Activated naive CD4-positive, alpha-beta T cell treated with anti-CD3 and anti-CD28 coated beads for 36 hours (primary cell): ENCODE data around the gene EEFSEC. TPM values are rescaled to one million over a fixed set of nuclear protein-coding genes. Genes with fewer than 3 reads are reported as not detected.

ENCODE experiments used
- CTCF ChIA-PET: fragments of 350-600 bp; sonication (Branson Sonifier 250); formaldehyde crosslinking; loops from one replicate; lab custom pipeline; 2021; ENCODE audit warnings: antibody characterized with exemption; lab: Charles Lee
- DNase-seq: peaks from one replicate; pipeline ENCODE4 v3.0.0-alpha.2; 2020
- H3K27ac Mint-ChIP-seq: one replicate; pipeline ENCODE4 v1.8.0; 2021; ENCODE audit warnings: mild to moderate bottlenecking, mixed read lengths
- H3K27me3 Mint-ChIP-seq: one replicate; pipeline ENCODE4 v1.8.0; 2021; ENCODE audit warnings: low read depth, mixed read lengths
- H3K36me3 Mint-ChIP-seq: one replicate; pipeline ENCODE4 v1.8.0; 2021; ENCODE audit warnings: low read depth, mixed read lengths
- H3K4me1 Mint-ChIP-seq: one replicate; pipeline ENCODE4 v1.8.0; 2021; ENCODE audit warnings: low read depth, mixed read lengths
- H3K4me3 Mint-ChIP-seq: one replicate; pipeline ENCODE4 v1.8.0; 2021; ENCODE audit warnings: mild to moderate bottlenecking, moderate library complexity, mixed read lengths
- H3K9me3 Mint-ChIP-seq: one replicate; pipeline ENCODE4 v1.8.0; 2021; ENCODE audit warnings: mixed read lengths
- intact Hi-C: fragments of 100-400 bp; cut with micrococcal nuclease; formaldehyde crosslinking; loops from one replicate; pipeline ENCODE4 v1.15.1; 2023
- total RNA-seq, 2 experiments: library from RNA; stranded (reverse); gene quantifications; one replicate each; pipeline ENCODE4 v1.2.3, GENCODE V29; 2021

Gene EEFSEC
- total RNA-seq, 2 experiments from 2014 or later: 11.0 to 11.6 TPM

DNA sequence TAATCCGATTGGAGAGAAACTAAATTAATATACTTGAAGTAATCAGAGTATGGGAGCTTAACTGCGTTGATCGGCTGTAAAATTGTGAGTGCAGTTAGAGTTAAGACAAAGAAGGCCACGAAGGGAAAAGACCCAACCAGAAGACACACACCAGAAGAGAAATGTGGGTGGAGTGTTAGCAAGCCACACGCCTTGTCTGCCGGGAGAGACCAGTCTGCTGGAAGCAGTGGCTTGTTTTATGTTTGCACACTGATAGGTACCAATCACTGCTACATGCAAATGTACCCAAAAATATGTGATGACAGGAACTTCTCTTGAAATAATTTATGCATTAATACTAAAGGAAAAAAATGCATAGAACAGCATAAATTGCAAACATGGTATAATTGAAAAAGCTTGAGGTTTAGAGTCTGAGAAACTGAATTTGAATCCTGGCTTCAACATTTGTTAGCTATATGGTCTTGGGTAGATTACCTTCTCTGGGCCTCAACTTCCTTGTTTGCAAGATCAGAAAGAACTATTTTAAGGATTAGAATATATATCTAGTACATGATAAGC, 23.1 kb downstream of the EEFSEC start:
- H3K27ac Mint-ChIP-seq: no peak overlapping the region
- DNase-seq: no peak
- no peaks in the 10 kb centered on the region for H3K36me3 Mint-ChIP-seq
- H3K9me3 Mint-ChIP-seq: no peaks in the 10 kb centered on the region
- CTCF ChIA-PET: interaction anchor here (1.6 to 2.0 kb wide), 2 partner anchors 11 to 81 kb away, joined by 8 to 9 read pairs; no protein-coding TSS in a partner anchor
- no peaks in the 10 kb centered on the region for H3K27me3 Mint-ChIP-seq
- H3K4me3 Mint-ChIP-seq: no peak overlapping the region
- H3K4me1 Mint-ChIP-seq: peaks cover 42% of the 10 kb centered on the region
- intact Hi-C loops: no loop called here

DNA sequence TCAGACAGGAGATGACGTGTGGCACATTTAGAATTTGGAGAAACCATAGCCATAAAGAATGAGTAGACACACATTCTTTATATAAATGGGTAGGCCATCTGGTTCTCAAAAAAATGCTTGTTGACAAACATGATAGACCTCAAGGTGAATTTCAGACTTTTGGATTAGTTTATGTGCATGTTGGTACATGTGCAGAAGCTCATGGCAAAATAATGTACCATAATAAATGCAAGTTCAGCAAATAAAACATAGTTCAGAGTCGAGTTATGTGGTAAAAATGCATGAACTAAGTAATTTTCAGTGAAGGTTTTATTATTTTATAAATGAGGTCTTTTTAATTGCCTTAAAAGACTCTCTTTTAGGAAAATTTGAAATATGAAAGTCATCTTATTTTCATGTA, 24.6 kb downstream of the EEFSEC start:
- no peak for DNase-seq
- Mint-ChIP-seq H3K27ac (no peak overlapping the region), H3K36me3 (peaks cover 1% of the 10 kb centered on the region), H3K4me3 (no peak overlapping the region), H3K27me3 (no peaks in the 10 kb centered on the region), H3K4me1 (peaks cover 46% of the 10 kb centered on the region), H3K9me3 (no peaks in the 10 kb centered on the region)
- CTCF ChIA-PET: interaction anchor here (1.2 to 2.0 kb wide), 2 partner anchors 9 kb away, joined by 4 to 8 read pairs; no protein-coding TSS in a partner anchor
- intact Hi-C loops: no loop called here

DNA sequence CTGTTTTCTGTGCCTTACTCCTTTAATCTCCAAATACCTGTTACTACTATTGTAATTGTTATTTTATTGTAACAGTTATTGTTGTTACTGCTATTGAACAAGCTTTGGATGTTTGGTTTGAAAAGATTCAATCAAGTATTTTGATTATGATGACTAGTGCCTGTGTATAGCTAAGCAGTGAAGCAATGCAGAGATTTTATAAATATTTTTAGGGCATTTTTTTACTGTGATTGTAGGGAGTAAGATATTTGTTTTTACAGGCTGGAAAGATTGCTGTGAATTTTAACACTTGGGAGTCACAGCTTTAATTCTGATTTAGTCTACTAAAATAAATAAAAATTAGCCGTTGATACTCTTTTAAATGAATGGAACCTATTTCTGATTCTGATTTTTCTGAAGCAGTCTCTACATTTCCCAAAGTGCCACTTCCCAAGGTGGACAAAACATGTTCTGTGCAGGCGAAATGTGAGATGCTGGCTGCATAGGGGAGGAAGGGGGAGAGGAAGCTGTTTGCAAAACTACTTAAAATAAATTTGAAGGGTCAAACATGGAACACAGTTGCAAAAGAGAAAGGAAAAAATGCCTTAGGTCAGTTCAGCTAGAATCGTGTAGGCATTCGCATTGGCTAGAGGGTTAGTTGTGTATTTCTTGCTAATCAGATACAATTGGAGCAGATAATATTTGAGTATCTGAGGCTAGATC, 25.7 kb downstream of the EEFSEC start:
- Mint-ChIP-seq H3K27ac (no peak overlapping the region), H3K9me3 (no peaks in the 10 kb centered on the region), H3K4me3 (no peak overlapping the region), H3K27me3 (no peaks in the 10 kb centered on the region), H3K36me3 (peaks cover 1% of the 10 kb centered on the region), H3K4me1 (peaks cover 42% of the 10 kb centered on the region)
- DNase-seq: no peak
- intact Hi-C loops: no loop called here
- CTCF ChIA-PET: interaction anchor here (0.9 kb wide), 1 partner anchor 45 kb away, joined by 3 read pairs; no protein-coding TSS in a partner anchor

- CTCF ChIA-PET: interaction anchor here (0.9 kb wide), 1 partner anchor 46 kb away, joined by 3 read pairs; no protein-coding TSS in a partner anchor
- no peak for DNase-seq
- peaks cover 1% of the 10 kb centered on the region for H3K9me3 Mint-ChIP-seq
- H3K27ac Mint-ChIP-seq: no peak overlapping the region
- peaks cover 3% of the 10 kb centered on the region for H3K36me3 Mint-ChIP-seq
- peaks cover 36% of the 10 kb centered on the region for H3K4me1 Mint-ChIP-seq
- H3K27me3 Mint-ChIP-seq: no peaks in the 10 kb centered on the region
- no peak overlapping the region for H3K4me3 Mint-ChIP-seq
- intact Hi-C loops: no loop called here
Observed at GRCh38 chr3:128179484-128179819, 26.2 kb downstream of the EEFSEC start.

DNA sequence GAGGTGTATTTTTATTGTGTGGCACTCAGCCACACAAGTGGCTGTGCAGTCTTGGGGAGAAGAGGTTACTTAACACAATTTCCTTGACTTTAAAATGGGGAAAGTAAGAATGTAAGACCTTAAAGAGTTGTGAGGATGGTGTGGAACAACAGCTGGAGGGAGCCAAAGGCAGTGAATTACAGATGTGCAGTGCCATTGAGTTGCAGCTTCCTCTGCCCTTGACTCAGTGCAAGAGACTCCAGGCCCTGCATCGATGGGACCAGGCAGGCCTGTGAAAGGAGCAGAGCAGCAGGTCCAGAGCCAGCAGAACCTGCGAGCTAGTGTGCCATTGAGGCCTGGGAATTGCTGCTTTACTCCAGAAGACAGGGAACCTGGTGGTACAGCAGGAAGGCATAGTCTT, 27.2 kb downstream of the EEFSEC start:
- no peak overlapping the region for H3K27ac Mint-ChIP-seq
- H3K9me3 Mint-ChIP-seq: peaks cover 1% of the 10 kb centered on the region
- peaks cover 3% of the 10 kb centered on the region for H3K36me3 Mint-ChIP-seq
- intact Hi-C loops: no loop called here
- H3K4me1 Mint-ChIP-seq: peaks cover 28% of the 10 kb centered on the region
- H3K4me3 Mint-ChIP-seq: no peak overlapping the region
- CTCF ChIA-PET: interaction anchor here (1.1 kb wide), 1 partner anchor 44 kb away, joined by 4 read pairs; no protein-coding TSS in a partner anchor
- DNase-seq: peak; percentile 11
- no peaks in the 10 kb centered on the region for H3K27me3 Mint-ChIP-seq

DNA sequence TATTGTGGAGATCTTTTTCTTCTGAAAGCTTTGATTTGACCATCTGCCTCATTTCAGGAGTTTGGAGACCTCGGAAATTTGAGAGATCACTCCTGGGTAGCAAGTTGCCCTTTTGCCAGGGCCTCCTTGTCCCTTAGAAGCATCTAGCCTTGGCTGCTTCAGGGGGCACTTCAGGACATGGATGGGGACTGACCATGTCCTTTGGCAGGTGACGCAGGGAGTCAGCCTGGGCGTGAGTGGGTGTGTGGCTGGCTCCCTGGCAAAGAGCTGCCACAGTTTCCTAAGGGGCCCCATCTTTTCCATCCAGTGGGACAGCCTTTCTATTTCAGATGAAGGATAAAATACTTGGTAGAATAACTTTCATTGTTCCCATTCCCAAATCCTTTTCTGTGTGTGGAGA, 27.6 kb downstream of the EEFSEC start:
- Mint-ChIP-seq H3K27me3 (no peaks in the 10 kb centered on the region), H3K36me3 (peaks cover 3% of the 10 kb centered on the region), H3K4me1 (peaks cover 24% of the 10 kb centered on the region), H3K27ac (no peak overlapping the region), H3K9me3 (peaks cover 1% of the 10 kb centered on the region), H3K4me3 (no peak overlapping the region)
- no peak for DNase-seq
- intact Hi-C loops: no loop called here
- CTCF ChIA-PET: interaction anchor here (1.1 kb wide), 1 partner anchor 44 kb away, joined by 4 read pairs; no protein-coding TSS in a partner anchor

- peaks cover 20% of the 10 kb centered on the region for H3K4me1 Mint-ChIP-seq
- no peak for DNase-seq
- H3K27me3 Mint-ChIP-seq: no peaks in the 10 kb centered on the region
- peaks cover 3% of the 10 kb centered on the region for H3K36me3 Mint-ChIP-seq
- CTCF ChIA-PET: no interaction called here
- H3K9me3 Mint-ChIP-seq: peaks cover 1% of the 10 kb centered on the region
- H3K4me3 Mint-ChIP-seq: no peak overlapping the region
- intact Hi-C loops: no loop called here
- H3K27ac Mint-ChIP-seq: no peak overlapping the region
Observed at GRCh38 chr3:128182656-128183055, 29.4 kb downstream of the EEFSEC start.

GRCh38 chr3:128185630-128186447, 32.6 kb downstream of the EEFSEC start:
- CTCF ChIA-PET: interaction anchor here (0.7 to 2.2 kb wide), 2 partner anchors 9 to 152 kb away, joined by 4 to 8 read pairs; no protein-coding TSS in a partner anchor
- intact Hi-C loops: no loop called here
- Mint-ChIP-seq H3K4me3 (no peak overlapping the region), H3K27me3 (no peaks in the 10 kb centered on the region), H3K4me1 (peaks cover 15% of the 10 kb centered on the region), H3K36me3 (peaks cover 3% of the 10 kb centered on the region), H3K9me3 (peaks cover 1% of the 10 kb centered on the region), H3K27ac (no peak overlapping the region)
- DNase-seq: no peak

GRCh38 chr3:128187495-128187894, 34.2 kb downstream of the EEFSEC start:
- intact Hi-C loops: no loop called here
- no peaks in the 10 kb centered on the region for H3K27me3 Mint-ChIP-seq
- H3K4me1 Mint-ChIP-seq: peaks cover 15% of the 10 kb centered on the region
- peaks cover 1% of the 10 kb centered on the region for H3K9me3 Mint-ChIP-seq
- CTCF ChIA-PET: interaction anchor here (2.2 kb wide), 1 partner anchor 11 kb away, joined by 8 read pairs; no protein-coding TSS in a partner anchor
- no peak overlapping the region for H3K4me3 Mint-ChIP-seq
- DNase-seq: peak; percentile 19
- peaks cover 2% of the 10 kb centered on the region for H3K36me3 Mint-ChIP-seq
- no peak overlapping the region for H3K27ac Mint-ChIP-seq

DNA sequence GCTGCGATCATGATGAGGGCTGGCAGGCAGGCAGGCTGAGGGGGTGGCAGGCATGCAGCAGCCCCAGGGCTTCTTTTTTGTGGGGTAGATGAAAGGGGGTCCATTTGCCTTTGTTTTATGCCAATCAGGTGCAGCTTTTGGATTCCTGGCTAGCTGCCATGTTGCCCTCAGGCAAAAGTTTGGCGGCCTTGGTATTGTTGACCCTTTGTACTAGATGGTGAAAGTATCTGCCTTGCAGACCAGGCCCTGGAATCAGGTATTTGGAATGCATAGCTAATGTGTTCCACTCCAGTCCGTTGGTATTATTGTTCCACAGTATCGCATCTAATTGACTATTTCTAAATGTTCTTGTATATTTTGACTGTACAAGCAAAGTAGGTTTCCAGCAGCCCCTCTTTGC, 35.0 kb downstream of the EEFSEC start:
- Mint-ChIP-seq H3K27ac (no peak overlapping the region), H3K36me3 (peaks cover 2% of the 10 kb centered on the region), H3K4me1 (peaks cover 13% of the 10 kb centered on the region), H3K9me3 (peaks cover 1% of the 10 kb centered on the region), H3K27me3 (no peaks in the 10 kb centered on the region), H3K4me3 (no peak overlapping the region)
- CTCF ChIA-PET: no interaction called here
- intact Hi-C loops: no loop called here
- DNase-seq: no peak

- Mint-ChIP-seq H3K36me3 (peaks cover 2% of the 10 kb centered on the region), H3K27ac (no peak overlapping the region), H3K4me1 (peaks cover 13% of the 10 kb centered on the region), H3K4me3 (no peak overlapping the region), H3K9me3 (peaks cover 1% of the 10 kb centered on the region), H3K27me3 (no peaks in the 10 kb centered on the region)
- DNase-seq: no peak
- CTCF ChIA-PET: no interaction called here
- intact Hi-C loops: no loop called here
Observed at GRCh38 chr3:128188956-128189355, 35.7 kb downstream of the EEFSEC start.

DNA sequence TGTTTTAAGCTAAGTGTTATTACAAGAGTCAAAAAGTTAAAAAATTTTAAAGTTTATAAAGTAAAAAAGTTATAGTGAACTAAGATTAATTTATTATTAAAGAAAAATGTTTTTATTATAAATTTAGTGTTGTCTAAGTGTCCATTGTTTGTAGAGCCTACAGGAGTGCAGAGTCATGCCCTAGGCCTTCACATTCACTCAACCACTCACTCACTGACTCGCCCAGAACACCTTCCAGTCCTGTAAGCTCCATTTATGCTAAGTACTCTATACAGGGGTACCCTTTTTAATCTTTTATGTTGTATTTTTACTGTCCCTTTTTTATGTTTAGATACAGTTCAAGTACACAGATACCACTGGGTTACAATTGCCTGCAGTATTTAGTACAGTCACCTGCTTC, 37.2 kb downstream of the EEFSEC start:
- Mint-ChIP-seq H3K4me3 (no peak overlapping the region), H3K4me1 (peaks cover 13% of the 10 kb centered on the region), H3K27ac (no peak overlapping the region), H3K9me3 (no peaks in the 10 kb centered on the region), H3K36me3 (no peaks in the 10 kb centered on the region), H3K27me3 (no peaks in the 10 kb centered on the region)
- CTCF ChIA-PET: interaction anchor here (0.7 kb wide), 1 partner anchor 34 kb away, joined by 3 read pairs; no protein-coding TSS in a partner anchor
- intact Hi-C loops: no loop called here
- no peak for DNase-seq
